HG03175 (cell line): ENCODE results near the gene MRAP.
"Not testable (repeated sequence)": the region's sequence is repeated elsewhere in the genome, so short reads cannot be mapped to it uniquely, and the experiment has no call there.

ENCODE experiments used
- ATAC-seq: cut with Tn5 transposase; IDR thresholded peaks from one replicate; pipeline ENCODE4 v1.9.1; 2021; ENCODE audit warnings: mild to moderate bottlenecking, moderate library complexity; ENCODE audit not compliant: unreplicated experiment

MRAP gene

GRCh38 chr21:32298658-32299081 is at the start of gene MRAP:
MRAP (plus strand) TSS chr21:32298855; CDS start chr21:32298972, 117 bp downstream.
- ATAC-seq: no peak

GRCh38 chr21:32249511-32250280 is 49.0 kb upstream of the MRAP start:
- no peak for ATAC-seq

GRCh38 chr21:32252136-32252535 is 46.5 kb upstream of the MRAP start:
- no peak for ATAC-seq

- ATAC-seq: no peak
These were observed 45.4 kb upstream of the MRAP start for GRCh38 chr21:32253215-32253641.

GRCh38 chr21:32256251-32256650 is 42.4 kb upstream of the MRAP start:
- no peak for ATAC-seq

- ATAC-seq: no peak
These were observed 41.6 kb upstream of the MRAP start for GRCh38 chr21:32256873-32257620.

- peak; percentile 76 for ATAC-seq
These were observed 40.5 kb upstream of the MRAP start for GRCh38 chr21:32257962-32258785.

- ATAC-seq: not testable (repeated sequence)
These were observed 39.9 kb upstream of the MRAP start for GRCh38 chr21:32258786-32259048.

GRCh38 chr21:32260130-32260529 is 38.5 kb upstream of the MRAP start:
- no peak for ATAC-seq

GRCh38 chr21:32261929-32262328 is 36.7 kb upstream of the MRAP start:
- ATAC-seq: no peak

- ATAC-seq: not testable (repeated sequence)
These were observed 33.3 kb upstream of the MRAP start for GRCh38 chr21:32265321-32265720.

- ATAC-seq: no peak
These were observed 27.9 kb upstream of the MRAP start for GRCh38 chr21:32270748-32271147.

- ATAC-seq: no peak
These were observed 22.0 kb upstream of the MRAP start for GRCh38 chr21:32276671-32277070.

GRCh38 chr21:32278103-32278502 is 20.6 kb upstream of the MRAP start:
- no peak for ATAC-seq

- ATAC-seq: peak; percentile 98
These were observed 19.9 kb upstream of the MRAP start, which contains the start of gene MIS18A for GRCh38 chr21:32278518-32279376. MIS18A (minus strand) TSS chr21:32279049; CDS start chr21:32279014, 35 bp downstream.

GRCh38 chr21:32279377-32279680 is 19.3 kb upstream of the MRAP start:
- ATAC-seq: no peak

GRCh38 chr21:32281531-32281930 is 17.1 kb upstream of the MRAP start:
- ATAC-seq: no peak

GRCh38 chr21:32282992-32283391 is 15.7 kb upstream of the MRAP start:
- no peak for ATAC-seq

GRCh38 chr21:32285476-32285875 is 13.2 kb upstream of the MRAP start:
- ATAC-seq: no peak

GRCh38 chr21:32297449-32297848 is 1.2 kb upstream of the MRAP start:
- ATAC-seq: no peak

GRCh38 chr21:32298148-32298559 is 501 bp upstream of the MRAP start:
- ATAC-seq: no peak
